Panc1 (cell line): ENCODE results near the gene DGKK. TPM values are rescaled to one million over a fixed set of nuclear protein-coding genes. Genes with fewer than 3 reads are reported as not detected.
"Not testable (repeated sequence)": the region's sequence is repeated elsewhere in the genome, so short reads cannot be mapped to it uniquely, and the experiment has no call there.

Experiments used
- ATAC-seq: fragments of 200-7000 bp; cut with Tn5 transposase; 2 replicates; pipeline ENCODE4 v1.9.1; 2020; ENCODE audit warnings: mild to moderate bottlenecking, moderate library complexity
- BruUV-seq: library from RNA; stranded (reverse); fragments of 400-500 nt; replicated peaks from 2 replicates; lab custom pipeline; 2021; lab: Mats Ljungman, UMichigan
- CTCF ChIA-PET: fragments of 300-600 bp; sonication (Branson Sonifier 250); formaldehyde crosslinking; loops from one replicate; lab custom pipeline; 2022; ENCODE audit warnings: antibody characterized with exemption; lab: Charles Lee
- POLR2A ChIA-PET: fragments of 300-600 bp; sonication (Branson Sonifier 250); formaldehyde crosslinking; loops from one replicate; lab custom pipeline; 2022; ENCODE audit warnings: antibody characterized with exemption; lab: Charles Lee
- DNase-seq: peaks from one replicate; pipeline ENCODE4 v3.0.0-alpha.2; 2010; ENCODE audit warnings: low read depth, low spot score
- H3K27ac ChIP-seq: 2 replicates; pipeline ENCODE4 v1.5.1; 2011; ENCODE audit warnings: mild to moderate bottlenecking, low read length, inconsistent platforms
- H3K27me3 ChIP-seq: fragments of 200-500 bp; sonication (Bioruptor generic); 2 replicates; pipeline ENCODE4 v1.6.0; 2014; ENCODE audit warnings: low read length, inconsistent platforms; ENCODE audit not compliant: control insufficient read depth, insufficient read depth
- H3K36me3 ChIP-seq: fragments of 200-500 bp; sonication (Bioruptor generic); 2 replicates; pipeline ENCODE4 v1.5.1; 2014; ENCODE audit warnings: inconsistent platforms, mild to moderate bottlenecking, low read length, moderate library complexity; ENCODE audit not compliant: control insufficient read depth, insufficient read depth
- H3K4me1 ChIP-seq: 2 replicates; pipeline ENCODE4 v1.5.1; 2011; ENCODE audit warnings: inconsistent platforms, mild to moderate bottlenecking, low read length, moderate library complexity; ENCODE audit not compliant: control insufficient read depth, insufficient read depth
- H3K4me3 ChIP-seq, 2 experiments: 2 replicates each; pipeline ENCODE4 v1.5.1; 2011 to 2012; ENCODE audit warnings: low read depth in 2 of 2, low read length in 2 of 2, mild to moderate bottlenecking in 2 of 2, inconsistent platforms in 1 of 2, moderate library complexity in 1 of 2
- H3K9me3 ChIP-seq: fragments of 200-500 bp; sonication (Bioruptor generic); 2 replicates; pipeline ENCODE4 v1.5.1; 2014; ENCODE audit warnings: low read depth, mild to moderate bottlenecking, inconsistent platforms, low read length, moderate library complexity; ENCODE audit not compliant: control insufficient read depth, insufficient read depth
- CTCF ChIP-seq: fragments of 450-650 bp; IDR thresholded peaks from 2 replicates; pipeline ENCODE4 v1.5.1; 2017; ENCODE audit warnings: mild to moderate bottlenecking
- SIN3A ChIP-seq: IDR thresholded peaks from 2 replicates; pipeline ENCODE4 v1.6.1; 2012; ENCODE audit warnings: low read depth, mild to moderate bottlenecking, low read length, moderate library complexity, borderline replicate concordance; ENCODE audit not compliant: insufficient read depth
- TCF7L2 ChIP-seq: IDR thresholded peaks from 2 replicates; pipeline ENCODE4 v1.6.1; 2011; ENCODE audit warnings: mild to moderate bottlenecking, low read depth, low read length, inconsistent platforms
- in situ Hi-C: cut with HindIII; loops from 2 replicates; pipeline ENCODE4 v1.10.0; 2016; ENCODE audit warnings: low sequenced_read_pairs, low pct_unique_long_range_greater_than_20kb
- intact Hi-C: fragments of 100-400 bp; cut with micrococcal nuclease; formaldehyde crosslinking; loops from one replicate; pipeline ENCODE4 v1.10.0; 2022; ENCODE audit not compliant: unreplicated experiment
- total RNA-seq: library from RNA; stranded (reverse); gene quantifications from one replicate; pipeline ENCODE4 v1.2.1, GENCODE V29; 2021; ENCODE audit not compliant: unreplicated experiment
- TF ChIP-seq, protein P1 (sequence below), 2 experiments: IDR thresholded peaks; 2 replicates each; pipeline ENCODE4 v1.6.1; 2011 to 2012; ENCODE audit warnings: low read depth in 2 of 2, control low read depth in 1 of 2, low read length in 1 of 2, mild to moderate bottlenecking in 1 of 2, moderate library complexity in 1 of 2; ENCODE audit not compliant: insufficient read depth in 1 of 2

Gene DGKK
- total RNA-seq, 1 experiment from 2014 or later, result not detected

DNA sequence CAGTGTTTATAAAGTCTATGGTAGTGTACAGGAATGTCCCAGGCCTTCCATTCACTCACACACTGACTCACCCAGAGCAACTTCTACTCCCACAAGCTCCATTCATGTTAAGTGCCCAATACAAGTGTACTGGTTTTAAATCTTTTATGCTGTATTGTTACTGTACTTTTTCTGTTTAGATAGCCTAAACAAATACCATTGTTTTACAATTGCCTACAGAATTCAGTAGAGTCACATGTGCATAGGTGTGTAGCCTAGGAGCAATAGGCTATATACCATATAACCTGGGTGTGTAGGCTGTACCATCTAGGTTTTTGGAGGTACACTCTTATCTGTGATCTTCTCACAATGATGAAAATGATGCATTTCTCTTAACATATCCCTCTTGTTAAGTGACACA lies 126.7 kb downstream of the DGKK start:
- BruUV-seq, result no TSS peak

GRCh38 chrX:50333308-50333707 lies 137.3 kb downstream of the DGKK start:
- no peaks in the 10 kb centered on the region for H3K4me1 ChIP-seq
- no peak for ATAC-seq
- H3K4me3 ChIP-seq, result no peak overlapping the region
- no peak overlapping the region for H3K27ac ChIP-seq
- H3K27me3 ChIP-seq, result no peaks in the 10 kb centered on the region
- TF ChIP-seq SIN3A, result no peak
- DNase-seq, result no peak
- H3K36me3 ChIP-seq, result no peaks in the 10 kb centered on the region
- intact Hi-C loops (no loop called here), in situ Hi-C loops (no loop called here)
- POLR2A ChIA-PET, result no interaction called here
- CTCF ChIA-PET, result no interaction called here
- no peaks in the 10 kb centered on the region for H3K9me3 ChIP-seq
- no TSS peak for BruUV-seq

More for the DNA sequence above, 126.7 kb downstream of the DGKK start:
- Histone ChIP-seq H3K4me3 (no peak overlapping the region), H3K27me3 (no peaks in the 10 kb centered on the region), H3K4me1 (no peaks in the 10 kb centered on the region), H3K36me3 (no peaks in the 10 kb centered on the region), H3K27ac (no peak overlapping the region), H3K9me3 (no peaks in the 10 kb centered on the region)
- intact Hi-C loops, result no loop called here
- no peak for ATAC-seq
- CTCF ChIA-PET, result no interaction called here
- DNase-seq, result no peak
- in situ Hi-C loops, result no loop called here
- POLR2A ChIA-PET, result no interaction called here
- TF ChIP-seq SIN3A, result no peak
- TF ChIP-seq, protein P1, sequence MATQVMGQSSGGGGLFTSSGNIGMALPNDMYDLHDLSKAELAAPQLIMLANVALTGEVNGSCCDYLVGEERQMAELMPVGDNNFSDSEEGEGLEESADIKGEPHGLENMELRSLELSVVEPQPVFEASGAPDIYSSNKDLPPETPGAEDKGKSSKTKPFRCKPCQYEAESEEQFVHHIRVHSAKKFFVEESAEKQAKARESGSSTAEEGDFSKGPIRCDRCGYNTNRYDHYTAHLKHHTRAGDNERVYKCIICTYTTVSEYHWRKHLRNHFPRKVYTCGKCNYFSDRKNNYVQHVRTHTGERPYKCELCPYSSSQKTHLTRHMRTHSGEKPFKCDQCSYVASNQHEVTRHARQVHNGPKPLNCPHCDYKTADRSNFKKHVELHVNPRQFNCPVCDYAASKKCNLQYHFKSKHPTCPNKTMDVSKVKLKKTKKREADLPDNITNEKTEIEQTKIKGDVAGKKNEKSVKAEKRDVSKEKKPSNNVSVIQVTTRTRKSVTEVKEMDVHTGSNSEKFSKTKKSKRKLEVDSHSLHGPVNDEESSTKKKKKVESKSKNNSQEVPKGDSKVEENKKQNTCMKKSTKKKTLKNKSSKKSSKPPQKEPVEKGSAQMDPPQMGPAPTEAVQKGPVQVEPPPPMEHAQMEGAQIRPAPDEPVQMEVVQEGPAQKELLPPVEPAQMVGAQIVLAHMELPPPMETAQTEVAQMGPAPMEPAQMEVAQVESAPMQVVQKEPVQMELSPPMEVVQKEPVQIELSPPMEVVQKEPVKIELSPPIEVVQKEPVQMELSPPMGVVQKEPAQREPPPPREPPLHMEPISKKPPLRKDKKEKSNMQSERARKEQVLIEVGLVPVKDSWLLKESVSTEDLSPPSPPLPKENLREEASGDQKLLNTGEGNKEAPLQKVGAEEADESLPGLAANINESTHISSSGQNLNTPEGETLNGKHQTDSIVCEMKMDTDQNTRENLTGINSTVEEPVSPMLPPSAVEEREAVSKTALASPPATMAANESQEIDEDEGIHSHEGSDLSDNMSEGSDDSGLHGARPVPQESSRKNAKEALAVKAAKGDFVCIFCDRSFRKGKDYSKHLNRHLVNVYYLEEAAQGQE (IDR thresholded peaks at IDR 0.05; ENCODE audit: insufficient read depth in 1 of 2, low read depth in 2 of 2, low read length in 1 of 2), result no peak
- TF ChIP-seq TCF7L2, result no peak

GRCh38 chrX:50332668-50333067 lies 138.0 kb downstream of the DGKK start:
- in situ Hi-C loops, POLR2A ChIA-PET, H3K4me1 ChIP-seq, H3K4me3 ChIP-seq, DNase-seq, H3K9me3 ChIP-seq, H3K36me3 ChIP-seq, H3K27me3 ChIP-seq, CTCF ChIA-PET, intact Hi-C loops, ATAC-seq, H3K27ac ChIP-seq, BruUV-seq: not testable (repeated sequence)
- peak; percentile 8; the same call in 1 of the 2 replicates for TF ChIP-seq CTCF
